HEK293 (cell line): ENCODE measurements around the gene CALHM1.

ENCODE experiments used
- CTCF ChIA-PET: fragments of 350-600 bp; formaldehyde crosslinking; extraction: SDS; loops from one replicate; lab custom pipeline; 2021; ENCODE audit warnings: antibody characterized with exemption; lab: Yijun Ruan, JAX
- POLR2A ChIA-PET: fragments of 300-600 bp; formaldehyde crosslinking; extraction: SDS; loops from one replicate; lab custom pipeline; 2020; ENCODE audit warnings: antibody characterized with exemption, inconsistent platforms; lab: Yijun Ruan, JAX
- H3K27ac ChIP-seq: fragments of 200-500 bp; sonication (Bioruptor generic); 2 replicates; pipeline ENCODE4 v1.5.1; 2014; ENCODE audit warnings: low read depth, low read length, control low read depth, inconsistent platforms; ENCODE audit errors: extremely low read depth
- H3K36me3 ChIP-seq, 2 experiments: fragments of 200-500 bp in 1 of 2; sonication (Bioruptor generic) in 1 of 2; 1 replicate in 1 of 2; 2 replicates in 1 of 2; pipeline ENCODE4 v1.5.1; 2014 to 2017; ENCODE audit warnings: inconsistent platforms in 2 of 2, low read length in 2 of 2; ENCODE audit not compliant: control insufficient read depth in 2 of 2, insufficient read depth in 1 of 2
- H3K4me1 ChIP-seq: fragments of 200-500 bp; sonication (Bioruptor generic); 2 replicates; pipeline ENCODE4 v1.5.1; 2014; ENCODE audit warnings: mild to moderate bottlenecking, low read length, inconsistent platforms; ENCODE audit not compliant: control insufficient read depth, insufficient read depth
- H3K4me3 ChIP-seq: 2 replicates; pipeline ENCODE4 v1.5.1; 2011; ENCODE audit warnings: low read depth, mild to moderate bottlenecking, control low read depth, low read length, moderate library complexity
- H3K9me3 ChIP-seq: fragments of 200-500 bp; sonication (Bioruptor generic); 2 replicates; pipeline ENCODE4 v1.5.1; 2014; ENCODE audit warnings: low read depth, low read length, inconsistent platforms; ENCODE audit not compliant: control insufficient read depth, insufficient read depth
- CTCF ChIP-seq: fragments of 450-650 bp; formaldehyde crosslinking; IDR thresholded peaks from 2 replicates; pipeline ENCODE4 v1.5.1; 2016; ENCODE audit warnings: missing biosample characterization, missing genetic modification characterization
- GLI4 ChIP-seq: fragments of 450-650 bp; formaldehyde crosslinking; IDR thresholded peaks from 2 replicates; pipeline ENCODE4 v1.5.1; 2016; ENCODE audit warnings: missing biosample characterization, missing genetic modification characterization
- KLF1 ChIP-seq: fragments of 450-650 bp; formaldehyde crosslinking; IDR thresholded peaks from 2 replicates; pipeline ENCODE4 v1.5.1; 2016; ENCODE audit warnings: missing biosample characterization, missing genetic modification characterization
- MZF1 ChIP-seq: fragments of 450-650 bp; formaldehyde crosslinking; IDR thresholded peaks from 2 replicates; pipeline ENCODE4 v1.5.1; 2017; ENCODE audit warnings: missing biosample characterization, missing genetic modification characterization, borderline replicate concordance
- PRDM4 ChIP-seq: fragments of 450-650 bp; formaldehyde crosslinking; IDR thresholded peaks from 2 replicates; pipeline ENCODE4 v1.5.1; 2017; ENCODE audit warnings: missing biosample characterization, missing genetic modification characterization
- REPIN1 ChIP-seq: fragments of 450-650 bp; formaldehyde crosslinking; IDR thresholded peaks from 2 replicates; pipeline ENCODE4 v1.5.1; 2017; ENCODE audit warnings: missing biosample characterization, missing genetic modification characterization, low read depth
- TRIM28 ChIP-seq: IDR thresholded peaks from 2 replicates; pipeline ENCODE4 v1.6.1; 2011; ENCODE audit warnings: low read length, control low read depth, borderline replicate concordance
- YY2 ChIP-seq: fragments of 450-650 bp; formaldehyde crosslinking; IDR thresholded peaks from 2 replicates; pipeline ENCODE4 v1.5.1; 2016; ENCODE audit warnings: missing biosample characterization, missing genetic modification characterization
- ZBTB11 ChIP-seq: fragments of 450-650 bp; formaldehyde crosslinking; conservative IDR thresholded peaks from 2 replicates; pipeline ENCODE4 v1.5.1; 2016; ENCODE audit warnings: low read depth, missing biosample characterization, missing genetic modification characterization
- ZNF174 ChIP-seq: fragments of 450-650 bp; formaldehyde crosslinking; IDR thresholded peaks from 2 replicates; pipeline ENCODE4 v1.5.0; 2017; ENCODE audit warnings: missing biosample characterization, mild to moderate bottlenecking, missing genetic modification characterization
- ZNF274 ChIP-seq, 2 experiments: fragments of 200-500 bp in 1 of 2; fragments of 450-650 bp in 1 of 2; sonication (Bioruptor generic) in 1 of 2; formaldehyde crosslinking in 1 of 2; IDR thresholded peaks; 2 replicates each; pipeline versions ENCODE4 v1.5.1 to v1.6.1; 2014 to 2016; ENCODE audit warnings: borderline replicate concordance in 1 of 2, inconsistent platforms in 1 of 2, low read length in 1 of 2, missing biosample characterization in 1 of 2, missing genetic modification characterization in 1 of 2
- ZNF311 ChIP-seq: fragments of 450-650 bp; formaldehyde crosslinking; IDR thresholded peaks from 2 replicates; pipeline ENCODE4 v1.5.1; 2017; ENCODE audit warnings: missing biosample characterization, missing genetic modification characterization, borderline replicate concordance
- ZNF433 ChIP-seq: fragments of 450-650 bp; formaldehyde crosslinking; IDR thresholded peaks from 2 replicates; pipeline ENCODE4 v1.5.1; 2016; ENCODE audit warnings: missing biosample characterization, missing genetic modification characterization, low read depth
- ZNF513 ChIP-seq: fragments of 450-650 bp; IDR thresholded peaks from 2 replicates; pipeline ENCODE4 v1.5.1; 2018; ENCODE audit warnings: missing biosample characterization, missing genetic modification characterization
- ZNF555 ChIP-seq: fragments of 450-650 bp; formaldehyde crosslinking; conservative IDR thresholded peaks from 2 replicates; pipeline ENCODE4 v1.5.1; 2017; ENCODE audit warnings: missing biosample characterization, mild to moderate bottlenecking, missing genetic modification characterization, inconsistent platforms
- ZNF561 ChIP-seq: fragments of 450-650 bp; IDR thresholded peaks from 2 replicates; pipeline ENCODE4 v1.5.1; 2018; ENCODE audit warnings: missing biosample characterization, missing genetic modification characterization, borderline replicate concordance
- ZNF621 ChIP-seq: fragments of 450-650 bp; formaldehyde crosslinking; IDR thresholded peaks from 2 replicates; pipeline ENCODE4 v1.5.1; 2017; ENCODE audit warnings: missing biosample characterization, missing genetic modification characterization
- ZNF626 ChIP-seq: fragments of 450-650 bp; sonication (Bioruptor Pico); formaldehyde crosslinking; IDR thresholded peaks from 2 replicates; pipeline ENCODE4 v1.5.1; 2018; ENCODE audit warnings: missing biosample characterization, missing genetic modification characterization, inconsistent platforms
- ZNF629 ChIP-seq: fragments of 450-650 bp; formaldehyde crosslinking; IDR thresholded peaks from 2 replicates; pipeline ENCODE4 v1.5.1; 2017; ENCODE audit warnings: missing biosample characterization, missing genetic modification characterization
- ZNF660 ChIP-seq: fragments of 450-650 bp; IDR thresholded peaks from 2 replicates; pipeline ENCODE4 v1.5.1; 2018; ENCODE audit warnings: missing biosample characterization, mild to moderate bottlenecking, missing genetic modification characterization
- ZNF692 ChIP-seq: fragments of 450-650 bp; formaldehyde crosslinking; IDR thresholded peaks from 2 replicates; pipeline ENCODE4 v1.5.1; 2016; ENCODE audit warnings: missing biosample characterization, missing genetic modification characterization
- ZNF768 ChIP-seq: fragments of 450-650 bp; formaldehyde crosslinking; IDR thresholded peaks from 2 replicates; pipeline ENCODE4 v1.5.1; 2018; ENCODE audit warnings: missing biosample characterization, mild to moderate bottlenecking, missing genetic modification characterization
- ZXDB ChIP-seq: fragments of 450-650 bp; formaldehyde crosslinking; IDR thresholded peaks from 2 replicates; pipeline ENCODE4 v1.5.1; 2016; ENCODE audit warnings: missing biosample characterization, missing genetic modification characterization

The CALHM1 gene

GRCh38 chr10:103501186-103501585, 42.5 kb upstream of the CALHM1 start (continued):
- no peak for TF ChIP-seq ZNF513
- TF ChIP-seq ZNF768 (tag by site-specific recombination), result no peak
- TF ChIP-seq MZF1, result no peak
- no peak for TF ChIP-seq GLI4 (tag by site-specific recombination)
- TF ChIP-seq ZNF626, result no peak
- no peak for TF ChIP-seq KLF1 (tag by site-specific recombination)
- no peak for TF ChIP-seq CTCF (tag by site-specific recombination)
- no peak for TF ChIP-seq ZNF692 (tag by site-specific recombination)

- ChIA-PET POLR2A (interaction anchor here (0.6 kb wide), 1 partner anchor 132 kb away, joined by 3 read pairs; no protein-coding TSS in a partner anchor), CTCF (interaction anchor here (0.9 to 2.4 kb wide), 2 partner anchors 42 to 167 kb away, joined by 3 to 7 read pairs; no protein-coding TSS in a partner anchor)
- Histone ChIP-seq H3K9me3 (no peaks in the 10 kb centered on the region), H3K4me1 (peaks cover 4% of the 10 kb centered on the region; the same call in 1 of the 2 replicates), H3K4me3 (no peak overlapping the region), H3K27ac (no peak overlapping the region), H3K36me3 (no peaks in the 10 kb centered on the region)
- TF ChIP-seq PRDM4 (tag by site-specific recombination) (no peak), ZNF274 (IDR thresholded peaks at IDR 0.05; ENCODE audit: low read length) (no peak), ZNF274 (tag by site-specific recombination; IDR thresholded peaks at IDR 0.05; ENCODE audit: borderline replicate concordance) (no peak), ZNF629 (no peak), ZNF660 (tag by site-specific recombination) (no peak), REPIN1 (no peak), TRIM28 (no peak), ZNF555 (tag by site-specific recombination) (no peak), MZF1 (no peak), ZNF621 (no peak), YY2 (no peak), ZNF433 (no peak), ZBTB11 (no peak), ZXDB (tag by site-specific recombination) (no peak), ZNF311 (tag by site-specific recombination) (no peak), ZNF561 (tag by site-specific recombination) (no peak), ZNF174 (tag by site-specific recombination) (no peak)
These were observed 41.8 kb upstream of the CALHM1 start for GRCh38 chr10:103500481-103500880.
